HEK293 (cell line): ENCODE data around the gene PSEN1.

Experiments used
- BCL11B ChIP-seq: fragments of 450-650 bp; formaldehyde crosslinking; IDR thresholded peaks from 2 replicates; pipeline ENCODE4 v1.5.1; 2016; ENCODE audit warnings: low read depth, missing biosample characterization, missing genetic modification characterization
- SALL2 ChIP-seq: fragments of 450-650 bp; formaldehyde crosslinking; IDR thresholded peaks from 2 replicates; pipeline ENCODE4 v1.5.0; 2017; ENCODE audit warnings: missing biosample characterization, mild to moderate bottlenecking, missing genetic modification characterization, borderline replicate concordance
- YY1 ChIP-seq: fragments of 450-650 bp; formaldehyde crosslinking; IDR thresholded peaks from 2 replicates; pipeline ENCODE4 v1.5.1; 2018; ENCODE audit warnings: missing biosample characterization, missing genetic modification characterization
- ZFP37 ChIP-seq: fragments of 450-650 bp; formaldehyde crosslinking; IDR thresholded peaks from 2 replicates; pipeline ENCODE4 v1.5.1; 2016; ENCODE audit warnings: missing biosample characterization, missing genetic modification characterization
- ZNF202 ChIP-seq: fragments of 450-650 bp; formaldehyde crosslinking; IDR thresholded peaks from 2 replicates; pipeline ENCODE4 v1.5.1; 2016; ENCODE audit warnings: missing biosample characterization, missing genetic modification characterization, borderline replicate concordance
- ZNF274 ChIP-seq, 2 experiments: fragments of 200-500 bp in 1 of 2; fragments of 450-650 bp in 1 of 2; sonication (Bioruptor generic) in 1 of 2; formaldehyde crosslinking in 1 of 2; IDR thresholded peaks; 2 replicates each; pipeline versions ENCODE4 v1.5.1 to v1.6.1; 2014 to 2016; ENCODE audit warnings: borderline replicate concordance in 1 of 2, inconsistent platforms in 1 of 2, low read length in 1 of 2, missing biosample characterization in 1 of 2, missing genetic modification characterization in 1 of 2
- ZNF37A ChIP-seq: fragments of 450-650 bp; IDR thresholded peaks from 2 replicates; pipeline ENCODE4 v1.5.1; 2018; ENCODE audit warnings: missing biosample characterization, missing genetic modification characterization
- ZNF514 ChIP-seq: fragments of 450-650 bp; formaldehyde crosslinking; IDR thresholded peaks from 2 replicates; pipeline ENCODE4 v1.5.1; 2016; ENCODE audit warnings: missing biosample characterization, missing genetic modification characterization
- ZNF623 ChIP-seq: fragments of 450-650 bp; formaldehyde crosslinking; IDR thresholded peaks from 2 replicates; pipeline ENCODE4 v1.5.1; 2016; ENCODE audit warnings: missing biosample characterization, missing genetic modification characterization
- ZNF707 ChIP-seq: fragments of 450-650 bp; formaldehyde crosslinking; IDR thresholded peaks from 2 replicates; pipeline ENCODE4 v1.5.1; 2016; ENCODE audit warnings: missing biosample characterization, missing genetic modification characterization
- ZNF785 ChIP-seq: fragments of 450-650 bp; formaldehyde crosslinking; IDR thresholded peaks from 2 replicates; pipeline ENCODE4 v1.5.1; 2016; ENCODE audit warnings: missing biosample characterization, missing genetic modification characterization
- ZXDB ChIP-seq: fragments of 450-650 bp; formaldehyde crosslinking; IDR thresholded peaks from 2 replicates; pipeline ENCODE4 v1.5.1; 2016; ENCODE audit warnings: missing biosample characterization, missing genetic modification characterization
- TF ChIP-seq, protein P1 (sequence below): fragments of 450-650 bp; formaldehyde crosslinking; IDR thresholded peaks from 2 replicates; pipeline ENCODE4 v1.5.1; 2016; ENCODE audit warnings: missing biosample characterization, missing genetic modification characterization
- TF ChIP-seq, protein P2 (sequence below): fragments of 450-650 bp; formaldehyde crosslinking; IDR thresholded peaks from 2 replicates; pipeline ENCODE4 v1.5.1; 2016; ENCODE audit warnings: missing biosample characterization, missing genetic modification characterization

DNA sequence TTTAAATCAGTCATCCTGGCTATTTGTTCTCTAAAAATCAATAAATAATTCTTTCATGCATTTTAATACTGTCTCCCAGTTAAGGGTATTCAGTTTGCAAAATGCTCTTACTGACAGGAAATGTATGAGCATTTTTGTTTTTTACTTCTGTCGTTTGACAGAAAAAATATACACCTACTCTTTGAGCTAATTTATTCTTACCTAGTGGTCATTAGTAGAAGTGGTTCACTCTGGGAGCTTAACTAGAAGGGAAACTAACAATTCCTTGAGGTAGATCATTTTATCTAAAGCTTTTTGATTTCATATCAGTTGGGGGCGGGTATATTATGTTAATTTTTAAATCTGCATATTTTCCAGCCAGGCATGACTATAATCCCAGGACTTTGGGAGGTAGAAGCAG lies 67.2 kb downstream of the PSEN1 start:
- TF ChIP-seq, protein P1, sequence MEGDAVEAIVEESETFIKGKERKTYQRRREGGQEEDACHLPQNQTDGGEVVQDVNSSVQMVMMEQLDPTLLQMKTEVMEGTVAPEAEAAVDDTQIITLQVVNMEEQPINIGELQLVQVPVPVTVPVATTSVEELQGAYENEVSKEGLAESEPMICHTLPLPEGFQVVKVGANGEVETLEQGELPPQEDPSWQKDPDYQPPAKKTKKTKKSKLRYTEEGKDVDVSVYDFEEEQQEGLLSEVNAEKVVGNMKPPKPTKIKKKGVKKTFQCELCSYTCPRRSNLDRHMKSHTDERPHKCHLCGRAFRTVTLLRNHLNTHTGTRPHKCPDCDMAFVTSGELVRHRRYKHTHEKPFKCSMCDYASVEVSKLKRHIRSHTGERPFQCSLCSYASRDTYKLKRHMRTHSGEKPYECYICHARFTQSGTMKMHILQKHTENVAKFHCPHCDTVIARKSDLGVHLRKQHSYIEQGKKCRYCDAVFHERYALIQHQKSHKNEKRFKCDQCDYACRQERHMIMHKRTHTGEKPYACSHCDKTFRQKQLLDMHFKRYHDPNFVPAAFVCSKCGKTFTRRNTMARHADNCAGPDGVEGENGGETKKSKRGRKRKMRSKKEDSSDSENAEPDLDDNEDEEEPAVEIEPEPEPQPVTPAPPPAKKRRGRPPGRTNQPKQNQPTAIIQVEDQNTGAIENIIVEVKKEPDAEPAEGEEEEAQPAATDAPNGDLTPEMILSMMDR (tag by site-specific recombination): no peak
- TF ChIP-seq ZNF623 (no peak), ZNF202 (tag by site-specific recombination) (no peak), ZNF37A (tag by site-specific recombination) (no peak), YY1 (no peak), BCL11B (no peak), SALL2 (no peak), ZFP37 (tag by site-specific recombination) (no peak), ZNF707 (tag by site-specific recombination) (no peak), ZXDB (tag by site-specific recombination) (no peak), ZNF274 (IDR thresholded peaks at IDR 0.05; ENCODE audit: low read length) (no peak), ZNF274 (tag by site-specific recombination; IDR thresholded peaks at IDR 0.05; ENCODE audit: borderline replicate concordance) (no peak), ZNF785 (no peak), ZNF514 (no peak)
- TF ChIP-seq, protein P2, sequence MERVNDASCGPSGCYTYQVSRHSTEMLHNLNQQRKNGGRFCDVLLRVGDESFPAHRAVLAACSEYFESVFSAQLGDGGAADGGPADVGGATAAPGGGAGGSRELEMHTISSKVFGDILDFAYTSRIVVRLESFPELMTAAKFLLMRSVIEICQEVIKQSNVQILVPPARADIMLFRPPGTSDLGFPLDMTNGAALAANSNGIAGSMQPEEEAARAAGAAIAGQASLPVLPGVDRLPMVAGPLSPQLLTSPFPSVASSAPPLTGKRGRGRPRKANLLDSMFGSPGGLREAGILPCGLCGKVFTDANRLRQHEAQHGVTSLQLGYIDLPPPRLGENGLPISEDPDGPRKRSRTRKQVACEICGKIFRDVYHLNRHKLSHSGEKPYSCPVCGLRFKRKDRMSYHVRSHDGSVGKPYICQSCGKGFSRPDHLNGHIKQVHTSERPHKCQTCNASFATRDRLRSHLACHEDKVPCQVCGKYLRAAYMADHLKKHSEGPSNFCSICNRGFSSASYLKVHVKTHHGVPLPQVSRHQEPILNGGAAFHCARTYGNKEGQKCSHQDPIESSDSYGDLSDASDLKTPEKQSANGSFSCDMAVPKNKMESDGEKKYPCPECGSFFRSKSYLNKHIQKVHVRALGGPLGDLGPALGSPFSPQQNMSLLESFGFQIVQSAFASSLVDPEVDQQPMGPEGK (tag by site-specific recombination): no peak
